Measurements from ENCODE around the gene ARHGEF7.

ARHGEF7 gene

DNA sequence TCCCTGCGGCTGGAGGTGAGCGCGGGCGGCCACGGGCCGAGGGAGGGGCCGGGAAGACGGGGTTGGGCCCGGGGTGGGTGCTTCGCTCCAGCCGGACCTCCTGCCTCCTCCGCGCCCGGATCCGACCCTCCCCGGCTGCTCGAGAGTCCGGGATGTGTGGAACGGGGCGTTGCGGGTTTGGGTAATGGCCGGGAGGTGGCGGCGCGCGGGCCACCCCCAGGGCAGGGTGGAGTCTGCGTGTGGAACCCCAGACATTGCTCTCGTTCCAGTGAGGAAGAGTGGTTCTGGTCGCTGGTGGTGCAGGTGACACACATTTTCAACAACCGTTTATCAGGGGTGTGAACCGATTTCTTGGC, 38.8 kb downstream of the ARHGEF7 start:
- Histone ChIP-seq H4K8ac (ENCODE audit: low read depth, low read length) (peak overlapping the region; percentile 98), H3K36me3 (ENCODE audit: control insufficient read depth in 1 of 2, insufficient read depth in 2 of 2, low read length in 2 of 2) (no peaks in the 10 kb centered on the region), H2BK5ac (ENCODE audit: low read depth, low read length, poor library complexity) (peak overlapping the region; percentile 82), H3K27me3 (ENCODE audit: insufficient read depth, low read length) (no peaks in the 10 kb centered on the region), H3K4ac (ENCODE audit: low read depth, low read length) (peak overlapping the region; percentile 16), H3K27ac (ENCODE audit: low read depth, low read length) (peak overlapping the region; percentile 97), H4K12ac (ENCODE audit: low read depth, low read length) (peak overlapping the region; percentile 89), H3K9me3 (ENCODE audit: insufficient read depth, low read depth, low read length) (no peaks in the 10 kb centered on the region), H3K23ac (ENCODE audit: low read length) (peak overlapping the region; percentile 98), H3K18ac (ENCODE audit: low read length) (peak overlapping the region; percentile 94), H3K4me3 (ENCODE audit: low read depth, low read length) (peak overlapping the region; percentile 97), H3K79me2 (ENCODE audit: control insufficient read depth, insufficient read depth, low read length, poor library complexity) (peaks cover 10% of the 10 kb centered on the region), H3K79me1 (ENCODE audit: low read length) (peaks cover 10% of the 10 kb centered on the region), H2BK12ac (ENCODE audit: low read length) (no peak overlapping the region), H2AFZ (ENCODE audit: insufficient read depth, low read length, poor library complexity) (peak overlapping the region; percentile 77), H3K4me2 (ENCODE audit: low read length) (peak overlapping the region; percentile 99), H3K9ac (ENCODE audit: low read length) (peak overlapping the region; percentile 95), H3K4me1 (ENCODE audit: control insufficient read depth in 1 of 2, insufficient read depth in 2 of 2, low read length in 2 of 2) (peaks cover 0 to 2% of the 10 kb centered on the region in 2 experiments), H3K14ac (ENCODE audit: low read length) (peak overlapping the region; percentile 88), H4K91ac (ENCODE audit: low read depth, low read length) (peak overlapping the region; percentile 87), H2AK5ac (ENCODE audit: low read length) (no peak overlapping the region), H2BK120ac (ENCODE audit: insufficient read depth, low read length, poor library complexity) (peak overlapping the region; percentile 84)
- WGBS (ENCODE audit: extremely low coverage, insufficient coverage, insufficient read length): no CpG with 5 or more reads among the region's 31 CpGs
- DNase-seq: peak; percentile 78

DNA sequence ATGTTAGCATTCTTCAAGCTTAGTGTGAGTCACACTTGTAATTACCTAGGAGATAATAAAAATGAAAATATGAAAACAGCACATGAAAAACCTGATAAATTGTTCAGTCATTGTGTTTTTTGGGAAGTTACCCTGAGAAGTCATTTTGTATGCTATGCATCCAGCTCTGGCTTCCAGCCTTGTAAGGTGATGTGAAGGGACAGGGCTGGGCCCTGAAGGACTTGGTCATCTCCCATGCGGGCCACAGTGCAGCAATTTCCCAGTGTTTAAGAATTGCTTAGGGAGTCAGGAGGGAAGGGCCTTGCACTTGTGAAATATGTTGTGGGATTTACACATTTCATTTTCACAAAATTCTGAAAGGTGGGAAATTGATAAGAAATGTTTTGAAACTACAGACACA, 41.3 kb downstream of the ARHGEF7 start:
- H3K4me3 ChIP-seq (ENCODE audit: low read depth, low read length): no peak overlapping the region

GRCh38 chr13:111158136-111158805, 43.2 kb downstream of the ARHGEF7 start:
- no peak overlapping the region for H3K4me3 ChIP-seq (ENCODE audit: low read depth, low read length)
- H3K4me2 ChIP-seq (ENCODE audit: low read length): no peak overlapping the region
- H4K8ac ChIP-seq (ENCODE audit: low read depth, low read length): no peak overlapping the region
- H3K4me1 ChIP-seq (ENCODE audit: control insufficient read depth in 1 of 2, insufficient read depth in 2 of 2, low read length in 2 of 2): no peaks in the 10 kb centered on the region
- no peak overlapping the region for H2BK5ac ChIP-seq (ENCODE audit: low read depth, low read length, poor library complexity)
- H4K91ac ChIP-seq (ENCODE audit: low read depth, low read length): no peak overlapping the region
- peak in 1 of 2 donors; percentile 25 for DNase-seq
- no peak overlapping the region for H3K18ac ChIP-seq (ENCODE audit: low read length)
- no peak overlapping the region for H2BK12ac ChIP-seq (ENCODE audit: low read length)
- no peak overlapping the region for H4K12ac ChIP-seq (ENCODE audit: low read depth, low read length)
- no peak overlapping the region for H3K14ac ChIP-seq (ENCODE audit: low read length)
- no peaks in the 10 kb centered on the region for H3K9me3 ChIP-seq (ENCODE audit: insufficient read depth, low read depth, low read length)
- H3K4ac ChIP-seq (ENCODE audit: low read depth, low read length): no peak overlapping the region
- H2BK120ac ChIP-seq (ENCODE audit: insufficient read depth, low read length, poor library complexity): no peak overlapping the region
- H2AFZ ChIP-seq (ENCODE audit: insufficient read depth, low read length, poor library complexity): no peak overlapping the region
- peaks cover 10% of the 10 kb centered on the region for H3K79me2 ChIP-seq (ENCODE audit: control insufficient read depth, insufficient read depth, low read length, poor library complexity)
- H3K9ac ChIP-seq (ENCODE audit: low read length): no peak overlapping the region
- no peaks in the 10 kb centered on the region for H3K27me3 ChIP-seq (ENCODE audit: insufficient read depth, low read length)
- H2AK5ac ChIP-seq (ENCODE audit: low read length): no peak overlapping the region
- H3K27ac ChIP-seq (ENCODE audit: low read depth, low read length): no peak overlapping the region
- H3K79me1 ChIP-seq (ENCODE audit: low read length): peaks cover 7% of the 10 kb centered on the region
- no peak overlapping the region for H3K23ac ChIP-seq (ENCODE audit: low read length)
- peaks cover 2 to 5% of the 10 kb centered on the region in 2 experiments for H3K36me3 ChIP-seq (ENCODE audit: control insufficient read depth in 1 of 2, insufficient read depth in 2 of 2, low read length in 2 of 2)

More for the DNA sequence above, 41.3 kb downstream of the ARHGEF7 start:
- H3K27ac ChIP-seq (ENCODE audit: low read depth, low read length): no peak overlapping the region
- no peak overlapping the region for H4K8ac ChIP-seq (ENCODE audit: low read depth, low read length)
- no CpG with 5 or more reads among the region's 1 CpG for WGBS (ENCODE audit: extremely low coverage, insufficient coverage, insufficient read length)
- H3K79me2 ChIP-seq (ENCODE audit: control insufficient read depth, insufficient read depth, low read length, poor library complexity): peaks cover 12% of the 10 kb centered on the region
- H3K27me3 ChIP-seq (ENCODE audit: insufficient read depth, low read length): no peaks in the 10 kb centered on the region
- DNase-seq: peak; percentile 51 to 55
- no peak overlapping the region for H3K4me2 ChIP-seq (ENCODE audit: low read length)
- no peak overlapping the region for H3K14ac ChIP-seq (ENCODE audit: low read length)
- no peak overlapping the region for H2BK5ac ChIP-seq (ENCODE audit: low read depth, low read length, poor library complexity)
- no peak overlapping the region for H3K4ac ChIP-seq (ENCODE audit: low read depth, low read length)
- H3K18ac ChIP-seq (ENCODE audit: low read length): no peak overlapping the region
- no peak overlapping the region for H2AK5ac ChIP-seq (ENCODE audit: low read length)
- no peak overlapping the region for H2BK12ac ChIP-seq (ENCODE audit: low read length)
- no peaks in the 10 kb centered on the region for H3K9me3 ChIP-seq (ENCODE audit: insufficient read depth, low read depth, low read length)
- H3K9ac ChIP-seq (ENCODE audit: low read length): no peak overlapping the region
- H4K91ac ChIP-seq (ENCODE audit: low read depth, low read length): no peak overlapping the region
- no peak overlapping the region for H2BK120ac ChIP-seq (ENCODE audit: insufficient read depth, low read length, poor library complexity)
- peaks cover 0 to 2% of the 10 kb centered on the region in 2 experiments for H3K4me1 ChIP-seq (ENCODE audit: control insufficient read depth in 1 of 2, insufficient read depth in 2 of 2, low read length in 2 of 2)
- peaks cover 2 to 5% of the 10 kb centered on the region in 2 experiments for H3K36me3 ChIP-seq (ENCODE audit: control insufficient read depth in 1 of 2, insufficient read depth in 2 of 2, low read length in 2 of 2)
- peaks cover 10% of the 10 kb centered on the region for H3K79me1 ChIP-seq (ENCODE audit: low read length)
- H4K12ac ChIP-seq (ENCODE audit: low read depth, low read length): no peak overlapping the region
- H3K23ac ChIP-seq (ENCODE audit: low read length): no peak overlapping the region
- H2AFZ ChIP-seq (ENCODE audit: insufficient read depth, low read length, poor library complexity): no peak overlapping the region

GRCh38 chr13:111159362-111160320, 44.5 kb downstream of the ARHGEF7 start:
- no peaks in the 10 kb centered on the region for H3K4me1 ChIP-seq (ENCODE audit: control insufficient read depth in 1 of 2, insufficient read depth in 2 of 2, low read length in 2 of 2)
- peaks cover 3% of the 10 kb centered on the region for H3K79me2 ChIP-seq (ENCODE audit: control insufficient read depth, insufficient read depth, low read length, poor library complexity)
- no peak overlapping the region for H3K14ac ChIP-seq (ENCODE audit: low read length)
- no peak overlapping the region for H3K18ac ChIP-seq (ENCODE audit: low read length)
- H3K9me3 ChIP-seq (ENCODE audit: insufficient read depth, low read depth, low read length): peaks cover 2% of the 10 kb centered on the region
- no peak for DNase-seq
- H3K23ac ChIP-seq (ENCODE audit: low read length): no peak overlapping the region
- no peak overlapping the region for H3K4me3 ChIP-seq (ENCODE audit: low read depth, low read length)
- H3K27ac ChIP-seq (ENCODE audit: low read depth, low read length): no peak overlapping the region
- no peak overlapping the region for H4K12ac ChIP-seq (ENCODE audit: low read depth, low read length)
- H2AK5ac ChIP-seq (ENCODE audit: low read length): no peak overlapping the region
- H3K4ac ChIP-seq (ENCODE audit: low read depth, low read length): peak overlapping the region; percentile 57
- no peaks in the 10 kb centered on the region for H3K27me3 ChIP-seq (ENCODE audit: insufficient read depth, low read length)
- H2BK5ac ChIP-seq (ENCODE audit: low read depth, low read length, poor library complexity): no peak overlapping the region
- H2BK12ac ChIP-seq (ENCODE audit: low read length): no peak overlapping the region
- H3K4me2 ChIP-seq (ENCODE audit: low read length): no peak overlapping the region
- H3K79me1 ChIP-seq (ENCODE audit: low read length): no peaks in the 10 kb centered on the region
- H2AFZ ChIP-seq (ENCODE audit: insufficient read depth, low read length, poor library complexity): no peak overlapping the region
- no peak overlapping the region for H3K9ac ChIP-seq (ENCODE audit: low read length)
- no CpG with 5 or more reads among the region's 3 CpGs for WGBS (ENCODE audit: extremely low coverage, insufficient coverage, insufficient read length)
- peaks cover 4 to 9% of the 10 kb centered on the region in 2 experiments for H3K36me3 ChIP-seq (ENCODE audit: control insufficient read depth in 1 of 2, insufficient read depth in 2 of 2, low read length in 2 of 2)
- no peak overlapping the region for H4K91ac ChIP-seq (ENCODE audit: low read depth, low read length)
- no peak overlapping the region for H4K8ac ChIP-seq (ENCODE audit: low read depth, low read length)
- H2BK120ac ChIP-seq (ENCODE audit: insufficient read depth, low read length, poor library complexity): no peak overlapping the region

Data from trophoblast cell (in vitro differentiated cells and primary cell).